Endothelial cell of umbilical vein (primary cell): ENCODE measurements around the gene TULP4. TPM values are rescaled to one million over a fixed set of nuclear protein-coding genes. Genes with fewer than 3 reads are reported as not detected.

ENCODE experiments used
- BruUV-seq: library from RNA; stranded (reverse); fragments of 400-500 nt; replicated peaks from 2 replicates; lab custom pipeline; 2021; lab: Mats Ljungman, UMichigan
- CTCF ChIA-PET: fragments of 300-600, 350-600 bp; sonication (Branson Sonifier 250); formaldehyde crosslinking; loops from one replicate; lab custom pipeline; 2021; ENCODE audit warnings: antibody characterized with exemption, inconsistent platforms; lab: Charles Lee
- POLR2A ChIA-PET: fragments of 300-600, 350-600 bp; sonication (Branson Sonifier 250); formaldehyde crosslinking; loops from one replicate; lab custom pipeline; 2021; ENCODE audit warnings: antibody characterized with exemption, inconsistent platforms; lab: Charles Lee
- DNase-seq: peaks from one replicate; pipeline ENCODE4 v3.0.0-alpha.2; 2011; ENCODE audit warnings: low read depth, low spot score
- FAIRE-seq: peaks from 2 replicates; lab custom pipeline; 2011; peaks lifted over from hg19 to GRCh38; lab: Jason Lieb, UNC
- H2AFZ ChIP-seq: 2 replicates; pipeline ENCODE4 v1.6.0; 2012; ENCODE audit warnings: low read depth, low read length, control low read depth, inconsistent platforms
- H3K27ac ChIP-seq: 2 replicates; pipeline ENCODE4 v1.5.1; 2011; ENCODE audit warnings: low read depth, mild to moderate bottlenecking, control low read depth, low read length, moderate library complexity; ENCODE audit not compliant: insufficient read depth
- H3K27me3 ChIP-seq, 2 experiments: 2 replicates each; pipeline versions ENCODE4 v1.6.0 to v1.6.1; 2011; ENCODE audit warnings: low read length in 2 of 2, mixed read lengths in 1 of 2; ENCODE audit not compliant: control insufficient read depth in 2 of 2, insufficient read depth in 2 of 2
- H3K36me3 ChIP-seq, 2 experiments: 2 replicates in 1 of 2; 3 replicates in 1 of 2; pipeline ENCODE4 v1.5.1; 2011; ENCODE audit warnings: low read length in 2 of 2, mild to moderate bottlenecking in 1 of 2, moderate library complexity in 1 of 2; ENCODE audit not compliant: control insufficient read depth in 2 of 2, insufficient read depth in 2 of 2; ENCODE audit errors: extremely low read depth in 1 of 2
- H3K4me1 ChIP-seq: 3 replicates; pipeline ENCODE4 v1.5.1; 2011; ENCODE audit warnings: mild to moderate bottlenecking, low read length; ENCODE audit not compliant: control insufficient read depth, insufficient read depth; ENCODE audit errors: extremely low read depth
- H3K4me2 ChIP-seq: 2 replicates; pipeline ENCODE4 v1.6.1; 2011; ENCODE audit warnings: low read length, control low read depth, mixed read lengths; ENCODE audit not compliant: insufficient read depth
- H3K4me3 ChIP-seq, 3 experiments: fragments of 200-600 bp in 1 of 3; sonication (generic), shearing (Covaris generic) in 1 of 3; replicated peaks in 1 of 3; 2 replicates each; pipeline ENCODE4 v1.5.1; 2011 to 2016; ENCODE audit warnings: control low read depth in 3 of 3, low read length in 3 of 3, mild to moderate bottlenecking in 2 of 3, inconsistent platforms in 1 of 3, low read depth in 1 of 3, moderate library complexity in 1 of 3; ENCODE audit not compliant: insufficient read depth in 1 of 3
- H3K79me2 ChIP-seq: 2 replicates; pipeline ENCODE4 v1.6.0; 2012; ENCODE audit warnings: low read length, inconsistent platforms; ENCODE audit not compliant: control insufficient read depth, insufficient read depth
- H3K9ac ChIP-seq: replicated peaks from 2 replicates; pipeline ENCODE3; 2011; ENCODE audit warnings: low read length, control low read depth; ENCODE audit not compliant: insufficient read depth; ENCODE audit errors: extremely low read depth
- H3K9me1 ChIP-seq: replicated peaks from 3 replicates; pipeline ENCODE4 v1.6.0; 2011; ENCODE audit warnings: mild to moderate bottlenecking, low read length; ENCODE audit not compliant: control insufficient read depth, insufficient read depth; ENCODE audit errors: extremely low read depth
- H3K9me3 ChIP-seq: replicated peaks from 2 replicates; pipeline ENCODE4 v1.5.1; 2012; ENCODE audit warnings: low read length, inconsistent platforms; ENCODE audit not compliant: control insufficient read depth, insufficient read depth
- H4K20me1 ChIP-seq: replicated peaks from 2 replicates; pipeline ENCODE3; 2011; ENCODE audit warnings: mild to moderate bottlenecking, low read length; ENCODE audit not compliant: control insufficient read depth, insufficient read depth; ENCODE audit errors: extremely low read depth
- EZH2 ChIP-seq: IDR thresholded peaks from 2 replicates; pipeline ENCODE4 v1.6.1; 2012; ENCODE audit warnings: borderline replicate concordance, low read depth, mild to moderate bottlenecking, moderate library complexity, low read length, inconsistent platforms; ENCODE audit not compliant: severe bottlenecking
- FOS ChIP-seq: IDR thresholded peaks from 2 replicates; pipeline ENCODE4 v1.6.1; 2011; ENCODE audit warnings: mild to moderate bottlenecking, low read length, moderate library complexity, borderline replicate concordance; ENCODE audit not compliant: insufficient read depth
- GATA2 ChIP-seq: IDR thresholded peaks from 2 replicates; pipeline ENCODE4 v1.7.0; 2011; ENCODE audit warnings: low read depth, mild to moderate bottlenecking, moderate library complexity, mixed read lengths, low read length; ENCODE audit not compliant: insufficient read length, insufficient read depth
- JUN ChIP-seq: IDR thresholded peaks from 2 replicates; pipeline ENCODE4 v1.6.1; 2011; ENCODE audit warnings: borderline replicate concordance, low read depth; ENCODE audit not compliant: insufficient read length, insufficient read depth
- MYC ChIP-seq: IDR thresholded peaks from one replicate; pipeline ENCODE4 v1.6.1; 2011; ENCODE audit warnings: mild to moderate bottlenecking, low read depth, low read length
- POLR2A ChIP-seq: IDR thresholded peaks from 2 replicates; pipeline ENCODE4 v1.6.1; 2012; ENCODE audit warnings: low read depth, mild to moderate bottlenecking, control low read depth, low read length
- POLR2AphosphoS5 ChIP-seq: IDR thresholded peaks from 2 replicates; pipeline ENCODE4 v1.6.1; 2012; ENCODE audit warnings: low read depth, mild to moderate bottlenecking, control low read depth, low read length, moderate library complexity; ENCODE audit not compliant: insufficient read depth
- dilution Hi-C: fragments of 300-500 bp; cut with MboI; formaldehyde crosslinking; loops from one replicate; pipeline ENCODE4 v1.15.0; 2019; ENCODE audit warnings: low sequenced_read_pairs; ENCODE audit not compliant: extremely low pct_ligation_motif_present
- intact Hi-C: fragments of 100-400 bp; cut with micrococcal nuclease; formaldehyde crosslinking; loops from one replicate; pipeline ENCODE4 v1.10.0; 2022
- polyA plus RNA-seq, 4 experiments: library from polyadenylated mRNA; depleted of rRNA in 3 of 4; stranded (reverse) in 3 of 4; unstranded in 1 of 4; fragments of >200 nt; gene quantifications; 2 replicates each; pipeline versions ENCODE4 v1.2.1 to v1.2.3, GENCODE V29; 2011 to 2012; ENCODE audit warnings: missing spikeins in 1 of 4
- total RNA-seq: library from RNA; stranded (reverse); gene quantifications from 2 replicates; pipeline ENCODE4 v1.2.3, GENCODE V29; 2021
- TF ChIP-seq, protein P1 (sequence below), 2 donors: IDR thresholded peaks; 1 replicate in 1 of 2; 2 replicates in 1 of 2; pipeline ENCODE4 v1.5.1; 2011; ENCODE audit warnings: low read length in 2 of 2, mild to moderate bottlenecking in 2 of 2, moderate library complexity in 2 of 2, control low read depth in 1 of 2, inconsistent platforms in 1 of 2, low read depth in 1 of 2; ENCODE audit not compliant: insufficient read depth in 1 of 2; ENCODE audit errors: extremely low read depth in 1 of 2
- TF ChIP-seq, protein P2 (sequence below): IDR thresholded peaks from 2 replicates; pipeline ENCODE4 v1.6.1; 2011; ENCODE audit not compliant: insufficient read depth, insufficient read length

TULP4 gene
- total and polyA plus RNA-seq, 2 donors (not counting 3 experiments of a cell fraction or from before 2014, with no cell fraction given) = 10.8 to 55.1 TPM

DNA sequence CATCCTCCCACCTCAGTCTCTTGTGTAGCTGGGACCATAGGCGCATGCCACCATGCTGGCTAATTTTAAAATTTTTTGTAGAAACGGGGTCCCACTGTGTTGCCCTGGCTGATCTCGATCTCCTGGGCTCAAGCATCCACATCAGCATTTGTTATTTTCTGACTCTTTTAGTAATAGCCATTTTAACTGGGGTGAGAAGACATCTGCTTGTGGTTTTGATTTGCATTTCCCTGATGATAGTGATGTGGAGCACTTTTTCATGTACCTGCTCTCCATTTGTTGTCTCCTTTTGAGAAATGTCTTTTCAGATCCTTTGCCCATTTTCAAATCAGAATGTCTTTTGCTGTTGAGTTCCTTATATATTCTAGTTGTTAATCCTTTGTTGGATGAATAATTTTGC, 22.2 kb upstream of the TULP4 start:
- H3K27me3 ChIP-seq = no peaks in the 10 kb centered on the region
- FAIRE-seq (no peak), DNase-seq (no peak)
- H2AFZ ChIP-seq = no peak overlapping the region
- no peaks in the 10 kb centered on the region for H4K20me1 ChIP-seq
- peaks cover 18% of the 10 kb centered on the region for H3K4me1 ChIP-seq
- H3K9me1 ChIP-seq = no peaks in the 10 kb centered on the region
- no peaks in the 10 kb centered on the region for H3K9me3 ChIP-seq
- no peak overlapping the region for H3K4me2 ChIP-seq
- H3K4me3 ChIP-seq = no peak overlapping the region
- intact Hi-C loops (no loop called here), dilution Hi-C loops (no loop called here)
- ChIA-PET POLR2A (no interaction called here), CTCF (no interaction called here)
- TF ChIP-seq, protein P1, sequence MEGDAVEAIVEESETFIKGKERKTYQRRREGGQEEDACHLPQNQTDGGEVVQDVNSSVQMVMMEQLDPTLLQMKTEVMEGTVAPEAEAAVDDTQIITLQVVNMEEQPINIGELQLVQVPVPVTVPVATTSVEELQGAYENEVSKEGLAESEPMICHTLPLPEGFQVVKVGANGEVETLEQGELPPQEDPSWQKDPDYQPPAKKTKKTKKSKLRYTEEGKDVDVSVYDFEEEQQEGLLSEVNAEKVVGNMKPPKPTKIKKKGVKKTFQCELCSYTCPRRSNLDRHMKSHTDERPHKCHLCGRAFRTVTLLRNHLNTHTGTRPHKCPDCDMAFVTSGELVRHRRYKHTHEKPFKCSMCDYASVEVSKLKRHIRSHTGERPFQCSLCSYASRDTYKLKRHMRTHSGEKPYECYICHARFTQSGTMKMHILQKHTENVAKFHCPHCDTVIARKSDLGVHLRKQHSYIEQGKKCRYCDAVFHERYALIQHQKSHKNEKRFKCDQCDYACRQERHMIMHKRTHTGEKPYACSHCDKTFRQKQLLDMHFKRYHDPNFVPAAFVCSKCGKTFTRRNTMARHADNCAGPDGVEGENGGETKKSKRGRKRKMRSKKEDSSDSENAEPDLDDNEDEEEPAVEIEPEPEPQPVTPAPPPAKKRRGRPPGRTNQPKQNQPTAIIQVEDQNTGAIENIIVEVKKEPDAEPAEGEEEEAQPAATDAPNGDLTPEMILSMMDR (IDR thresholded peaks at IDR 0.05; ENCODE audit: extremely low read depth in 1 of 2, insufficient read depth in 1 of 2, low read depth in 1 of 2, low read length in 2 of 2) = no peak
- no peak for TF ChIP-seq FOS
- TF ChIP-seq GATA2 = no peak
- no peak for TF ChIP-seq MYC
- TF ChIP-seq, protein P2, sequence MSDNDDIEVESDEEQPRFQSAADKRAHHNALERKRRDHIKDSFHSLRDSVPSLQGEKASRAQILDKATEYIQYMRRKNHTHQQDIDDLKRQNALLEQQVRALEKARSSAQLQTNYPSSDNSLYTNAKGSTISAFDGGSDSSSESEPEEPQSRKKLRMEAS = no peak
- no peak for TF ChIP-seq JUN
- TF ChIP-seq POLR2AphosphoS5 = no peak
- TF ChIP-seq POLR2A = no peak
- no peak for TF ChIP-seq EZH2
- no peak overlapping the region for H3K27ac ChIP-seq
- no peaks in the 10 kb centered on the region for H3K36me3 ChIP-seq
- H3K79me2 ChIP-seq = peaks cover 15% of the 10 kb centered on the region
- no peak overlapping the region for H3K9ac ChIP-seq
- no TSS peak for BruUV-seq
